Muscle of arm (tissue), 12 donors: ENCODE measurements around the gene SIK3. TPM values are rescaled to one million over a fixed set of nuclear protein-coding genes. Genes with fewer than 3 reads are reported as not detected.
"Not testable (repeated sequence)": the region's sequence is repeated elsewhere in the genome, so short reads cannot be mapped to it uniquely, and the experiment has no call there.

Experiments
- DNase-seq: peaks from one replicate; pipeline ENCODE4 v3.0.0-alpha.2; 2013
- polyA plus RNA-seq, 12 donors: library from polyadenylated mRNA; unstranded; fragments of 120-200 nt; gene quantifications; one replicate each; pipeline ENCODE4 v1.2.1, GENCODE V29; 2013; ENCODE audit not compliant: insufficient read length in 12 of 12

Gene SIK3
- polyA plus RNA-seq, 12 donors = 27.5 to 46.1 (median 38.5) TPM; not detected in 1

GRCh38 chr11:117112497-117112896, 14.3 kb upstream of the SIK3 start:
- DNase-seq = not testable (repeated sequence)

GRCh38 chr11:117110294-117110950, 12.2 kb upstream of the SIK3 start:
- no peak for DNase-seq

- no peak for DNase-seq
These were observed 9.7 kb upstream of the SIK3 start for GRCh38 chr11:117107701-117108590.

- no peak for DNase-seq
These were observed 2.3 kb upstream of the SIK3 start for GRCh38 chr11:117100556-117100955.

GRCh38 chr11:117099696-117100095, 1.5 kb upstream of the SIK3 start:
- no peak for DNase-seq

GRCh38 chr11:117097389-117098268, 599 bp downstream of the SIK3 start:
- DNase-seq = peak; percentile 41

- no peak for DNase-seq
These were observed 1.2 kb downstream of the SIK3 start for GRCh38 chr11:117097014-117097388.

- peak; percentile 17 for DNase-seq
These were observed 1.8 kb downstream of the SIK3 start for GRCh38 chr11:117096201-117096991.

GRCh38 chr11:117095284-117096161, 2.7 kb downstream of the SIK3 start:
- DNase-seq = peak; percentile 22

GRCh38 chr11:117094776-117095175, 3.5 kb downstream of the SIK3 start:
- peak; percentile 43 for DNase-seq

- DNase-seq = no peak
These were observed 5.2 kb downstream of the SIK3 start for GRCh38 chr11:117092951-117093590.

- DNase-seq = no peak
These were observed 6.3 kb downstream of the SIK3 start for GRCh38 chr11:117091753-117092477.

GRCh38 chr11:117090111-117090706, 8.0 kb downstream of the SIK3 start:
- no peak for DNase-seq

- no peak for DNase-seq
These were observed 8.5 kb downstream of the SIK3 start for GRCh38 chr11:117089685-117090084.

- DNase-seq = no peak
These were observed 10.8 kb downstream of the SIK3 start for GRCh38 chr11:117087446-117087845.

- DNase-seq = no peak
These were observed 13.2 kb downstream of the SIK3 start for GRCh38 chr11:117084992-117085391.

- no peak for DNase-seq
These were observed 15.0 kb downstream of the SIK3 start for GRCh38 chr11:117083011-117083935.
